Left ventricle myocardium superior (tissue), 1 donor: ENCODE measurements around the gene SPDEF. TPM values are rescaled to one million over a fixed set of nuclear protein-coding genes. Genes with fewer than 3 reads are reported as not detected.

Source experiments
- ATAC-seq: fragments of 200-7000 bp; cut with Tn5 transposase; one replicate; pipeline ENCODE4 v1.9.1; 2020; ENCODE audit warnings: mild to moderate bottlenecking, moderate library complexity
- DNase-seq: peaks from one replicate; pipeline ENCODE4 v3.0.0-alpha.2; 2020
- intact Hi-C: fragments of 100-400 bp; cut with micrococcal nuclease; formaldehyde crosslinking; loops from one replicate; pipeline ENCODE4 v1.11.0; 2022
- total RNA-seq: library from RNA; stranded (reverse); fragmentation: NEBNext Ultra II Directional; extraction: Animal tissue kit (Norgen Biotek cat#: 25700); gene quantifications from one replicate; pipeline ENCODE4 v1.2.1, GENCODE V29; 2021
- donor health status: DM: no; HTN: yes; CAD: no; lungs with severe emphysema.

The SPDEF gene
- total RNA-seq, 1 donor from 2014 or later = not detected

DNA sequence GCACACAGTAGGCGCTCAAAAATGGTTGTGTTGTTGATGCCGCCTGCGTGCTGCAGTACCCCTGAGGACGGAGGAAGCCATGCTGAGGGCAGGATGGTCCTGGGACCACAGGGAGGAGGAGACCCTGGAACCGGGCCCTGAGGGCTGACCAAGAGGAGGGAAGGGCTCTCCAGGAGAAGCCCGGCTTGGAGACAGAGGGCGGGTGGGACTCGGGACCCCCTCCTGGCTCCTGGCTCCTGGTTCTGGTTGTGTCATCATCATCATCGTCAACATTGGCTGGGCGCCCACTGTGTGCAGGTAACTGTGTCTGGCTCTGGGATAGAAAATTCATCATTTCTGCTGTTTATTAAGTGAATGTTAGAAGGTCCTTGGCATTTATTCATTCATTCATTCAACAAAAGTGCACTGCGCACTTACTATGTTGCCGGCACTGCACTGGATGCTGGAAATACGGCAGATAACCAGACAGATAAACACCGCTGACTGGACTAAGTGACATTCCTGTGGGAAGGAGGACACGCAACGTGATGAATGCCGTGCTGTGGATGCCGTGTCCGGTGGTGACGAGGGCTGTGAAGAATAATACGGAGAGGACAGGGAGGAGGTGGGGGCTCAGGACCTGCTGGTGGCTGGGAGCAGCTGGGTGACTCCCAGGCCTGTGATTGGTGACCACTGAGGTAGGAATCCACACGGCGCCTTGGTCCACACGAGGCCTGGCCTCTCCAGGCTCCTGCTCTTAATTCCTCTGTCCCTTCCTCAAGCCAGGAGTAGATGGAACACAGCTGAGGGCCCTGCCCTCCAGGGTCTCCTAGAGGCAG is 35.3 kb downstream of the SPDEF start:
- no peak for ATAC-seq
- no peak for DNase-seq
- intact Hi-C loops = no loop called here

- ATAC-seq (no peak), DNase-seq (no peak)
- intact Hi-C loops = no loop called here
These were observed 36.0 kb downstream of the SPDEF start for GRCh38 chr6:34519971-34520644.

DNA sequence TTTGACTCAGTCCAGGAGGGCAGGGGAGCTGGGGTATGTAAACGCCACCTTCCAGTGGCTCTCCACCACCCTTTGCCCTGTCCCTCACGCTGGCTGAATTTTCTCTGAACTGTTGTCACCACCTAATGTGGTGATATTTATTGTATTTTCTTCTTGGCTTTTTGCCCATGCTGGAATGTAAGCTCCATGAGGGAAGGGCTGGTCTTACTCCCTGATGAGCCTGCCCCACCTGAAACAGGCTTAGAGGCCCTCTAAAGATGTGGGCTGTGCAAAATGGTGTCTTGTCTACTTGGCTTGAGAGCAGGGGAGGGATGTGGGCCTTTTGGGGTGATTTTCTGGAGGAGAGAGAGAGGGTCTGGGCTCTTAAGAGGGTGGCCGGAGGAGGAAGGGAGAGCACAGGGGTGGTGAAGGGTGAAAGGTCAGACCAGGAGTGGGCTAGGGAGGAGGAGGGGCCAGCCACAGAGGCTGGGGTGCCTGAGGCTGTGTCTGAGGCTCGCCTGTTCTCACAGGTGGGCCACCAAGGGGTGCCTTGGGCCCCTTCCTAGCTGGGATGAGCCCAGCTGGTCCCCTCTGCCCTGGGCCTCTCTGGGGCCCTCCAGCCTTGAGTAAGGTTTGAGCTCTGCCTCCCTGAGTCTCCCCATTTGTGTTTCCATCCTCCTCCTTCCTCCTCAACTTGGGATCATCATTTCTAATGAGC is 37.3 kb downstream of the SPDEF start:
- intact Hi-C loops = no loop called here
- ATAC-seq (no peak), DNase-seq (no peak)

DNA sequence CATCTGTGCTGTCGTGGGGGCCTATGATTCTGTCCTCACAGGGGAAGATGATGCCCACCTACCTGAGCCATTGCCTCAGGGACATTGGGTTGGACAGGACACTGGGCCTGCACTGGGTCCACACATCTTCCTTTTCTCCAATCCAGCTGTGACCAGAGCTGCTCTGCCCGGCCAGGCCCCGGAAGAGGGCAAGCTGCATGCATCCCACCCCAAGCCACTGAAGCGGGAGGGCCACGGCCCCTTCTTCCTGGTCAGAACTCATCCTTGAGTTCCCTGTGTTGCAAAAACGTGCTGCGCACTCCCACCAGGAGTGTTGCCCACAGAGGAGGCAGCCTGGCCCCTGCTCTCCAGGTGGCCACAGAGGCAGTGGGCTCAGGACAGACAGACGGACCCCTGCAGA is 38.2 kb downstream of the SPDEF start:
- no peak for DNase-seq
- ATAC-seq = no peak
- intact Hi-C loops = no loop called here

DNA sequence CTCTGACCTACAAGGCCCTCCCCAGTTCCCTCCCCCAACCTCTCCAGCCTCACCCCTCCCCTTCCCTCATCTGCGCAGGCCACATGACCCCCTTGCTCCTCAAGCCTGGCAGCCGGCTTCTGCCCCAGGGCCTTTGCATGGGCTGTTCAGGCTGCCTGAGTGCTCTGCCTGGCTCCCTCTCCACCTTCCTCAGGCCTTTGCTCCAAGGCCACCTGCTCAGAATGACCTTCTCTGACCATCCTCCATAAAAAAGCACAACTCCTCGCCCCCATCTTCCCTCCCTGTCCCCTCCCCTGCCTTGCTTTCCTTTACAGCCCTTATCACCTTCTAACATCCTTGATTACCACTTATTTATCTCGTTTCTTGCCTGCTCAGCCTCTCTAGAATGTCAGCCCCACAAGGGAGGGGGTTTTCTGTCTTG is 38.7 kb downstream of the SPDEF start:
- DNase-seq (no peak), ATAC-seq (no peak)
- intact Hi-C loops = no loop called here

GRCh38 chr6:34516391-34517324 is 39.5 kb downstream of the SPDEF start:
- intact Hi-C loops = no loop called here
- no peak for DNase-seq
- no peak for ATAC-seq

GRCh38 chr6:34515473-34516387 is 40.4 kb downstream of the SPDEF start:
- DNase-seq (no peak), ATAC-seq (no peak)
- intact Hi-C loops = no loop called here

DNA sequence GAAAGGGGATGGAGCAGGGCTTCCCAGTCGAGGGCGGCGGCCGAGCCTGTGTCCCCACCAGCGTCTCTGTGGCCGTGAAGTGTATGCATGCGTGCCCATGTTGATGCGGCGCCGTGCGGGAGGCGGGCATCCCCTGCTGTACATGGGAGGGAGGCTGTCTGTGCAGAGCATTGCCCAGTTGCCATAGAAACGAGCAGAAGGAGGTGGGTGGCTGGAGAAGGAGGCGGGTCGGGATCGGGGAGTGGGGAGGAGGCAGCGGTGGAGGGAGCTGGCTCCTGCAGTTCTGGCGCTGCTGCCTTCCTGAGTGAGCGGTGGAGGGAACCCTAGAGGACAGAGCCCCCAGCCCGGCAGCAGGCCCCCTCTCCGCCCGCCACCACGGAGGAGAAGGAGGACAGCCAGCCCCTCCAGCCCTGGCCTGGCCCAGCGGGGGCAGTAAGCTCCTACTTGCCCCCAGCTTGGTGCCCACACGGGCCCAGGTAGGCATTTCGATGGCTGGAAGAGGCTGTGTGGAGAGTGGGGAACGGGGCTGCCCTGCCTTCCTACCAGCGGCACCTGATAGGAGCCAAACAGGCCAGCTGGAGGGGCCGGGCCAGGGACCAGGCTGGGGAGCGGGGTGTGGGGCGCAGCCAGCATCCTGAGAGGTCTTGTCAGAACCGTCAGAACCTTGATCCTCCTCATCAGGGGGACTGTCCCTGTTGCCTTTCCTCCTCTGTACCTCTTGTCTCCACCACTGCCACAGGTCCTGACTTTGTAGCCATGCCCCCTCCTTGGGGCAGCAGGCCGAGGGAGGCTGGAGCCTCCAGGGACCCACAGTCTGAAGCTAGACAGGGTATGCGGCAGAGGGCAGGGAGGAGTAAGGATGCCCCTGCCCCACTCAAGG is 41.3 kb downstream of the SPDEF start:
- DNase-seq (no peak), ATAC-seq (peak; percentile 25)
- intact Hi-C loops = no loop called here

- ATAC-seq = no peak
These were observed 42.0 kb downstream of the SPDEF start for GRCh38 chr6:34514112-34514511.

DNA sequence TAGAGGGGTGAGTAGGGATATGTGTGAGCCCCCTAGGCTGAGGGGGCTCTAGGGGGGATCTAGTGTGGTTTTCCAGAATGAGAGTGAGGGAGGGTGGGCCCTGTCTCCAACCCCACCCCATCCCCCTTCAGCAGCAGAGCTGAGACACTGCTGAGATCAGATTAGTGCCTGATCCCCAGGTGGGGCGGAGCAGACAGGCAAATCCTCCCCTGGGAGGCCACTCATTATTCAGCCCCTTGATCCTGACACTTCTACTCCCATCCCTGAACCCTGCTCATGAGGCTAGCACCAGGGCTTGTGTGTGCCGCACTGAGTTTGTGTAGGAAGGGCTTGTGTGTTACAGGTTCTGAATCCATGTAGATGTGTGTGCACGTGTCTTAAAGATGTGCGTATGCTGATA is 42.5 kb downstream of the SPDEF start:
- intact Hi-C loops = no loop called here
- DNase-seq = no peak

More at GRCh38 chr6:34514112-34514511, 42.0 kb downstream of the SPDEF start:
- no peak for DNase-seq
- intact Hi-C loops = no loop called here

DNA sequence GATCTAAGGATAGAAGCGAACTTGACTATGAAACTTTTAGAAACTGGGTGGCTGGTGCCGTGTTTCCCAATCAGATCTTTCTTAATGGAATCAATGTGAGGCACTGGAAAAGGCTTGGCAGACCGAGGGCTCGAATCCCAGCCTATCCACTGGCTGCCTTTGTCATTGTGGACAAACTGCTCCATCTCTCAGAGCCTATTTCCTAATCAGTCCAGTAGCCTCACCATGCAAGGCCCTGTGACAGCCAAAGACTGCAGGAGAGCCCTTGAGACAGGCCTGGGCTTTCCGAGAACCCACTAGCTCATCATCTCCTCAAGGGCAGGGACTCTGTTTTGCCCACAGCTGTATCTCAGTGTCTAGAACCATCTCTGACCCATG is 43.4 kb downstream of the SPDEF start:
- intact Hi-C loops = no loop called here
- ATAC-seq = no peak
- DNase-seq = no peak

More for the DNA sequence above, 42.5 kb downstream of the SPDEF start:
- no peak for ATAC-seq

GRCh38 chr6:34511915-34512737 is 44.0 kb downstream of the SPDEF start:
- intact Hi-C loops = no loop called here
- no peak for DNase-seq
- no peak for ATAC-seq

DNA sequence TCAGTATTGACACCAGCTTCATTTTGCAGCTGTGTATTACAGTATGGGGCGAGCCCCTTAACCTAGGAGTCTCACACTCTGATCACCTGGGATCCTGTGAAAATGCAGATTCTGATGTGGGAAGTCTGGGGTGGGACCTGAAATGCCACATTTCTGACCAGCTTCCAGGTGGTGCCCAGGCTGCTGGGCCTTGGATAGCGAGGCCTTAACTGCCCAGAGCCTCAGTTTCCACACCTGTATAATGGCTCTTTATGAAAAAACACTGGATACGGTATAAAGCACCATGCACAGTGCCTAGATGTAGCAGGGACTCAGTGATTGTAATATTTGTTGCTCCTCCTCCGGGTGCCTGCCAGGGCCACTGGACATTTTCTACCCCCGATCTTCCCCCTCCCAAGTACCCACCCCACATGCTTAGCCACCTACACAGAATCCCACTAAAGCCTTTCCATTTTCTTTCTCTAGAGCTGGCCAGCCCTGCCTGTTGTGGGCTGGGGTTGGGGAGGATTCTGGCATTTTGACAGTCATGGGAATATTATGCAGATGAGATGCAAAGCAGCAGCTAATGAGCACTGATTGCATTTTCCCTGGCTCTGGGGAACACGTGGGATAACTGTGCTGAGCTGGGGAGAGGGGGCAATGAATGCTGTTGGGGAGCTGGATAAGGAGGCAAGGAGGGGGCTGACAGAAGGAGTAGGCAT is 44.8 kb downstream of the SPDEF start:
- DNase-seq = no peak
- intact Hi-C loops = no loop called here

DNA sequence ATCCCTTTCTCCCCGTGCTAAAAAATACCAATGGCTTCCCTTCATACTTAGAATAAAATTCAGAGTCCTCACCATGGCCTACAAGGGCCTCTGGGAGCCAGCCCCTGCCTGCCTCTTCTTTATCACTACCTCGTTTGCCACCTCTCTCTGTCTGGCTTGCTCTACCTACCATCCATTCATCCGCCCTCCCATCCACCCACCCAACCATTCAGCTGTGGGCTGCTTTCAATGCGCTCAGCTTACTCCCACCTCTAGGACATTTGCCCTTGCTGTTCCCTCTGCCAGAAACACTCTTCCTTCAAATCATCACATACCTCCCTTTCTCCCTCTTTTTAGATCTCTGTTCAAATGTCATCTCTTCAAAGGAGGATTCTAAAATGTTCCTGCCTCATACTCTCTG is 45.8 kb downstream of the SPDEF start:
- intact Hi-C loops = no loop called here
- no peak for DNase-seq
- ATAC-seq = no peak

More for the DNA sequence above, 44.8 kb downstream of the SPDEF start:
- ATAC-seq = no peak

- intact Hi-C loops = no loop called here
- ATAC-seq (no peak), DNase-seq (no peak)
These were observed 46.3 kb downstream of the SPDEF start for GRCh38 chr6:34509782-34510181.

- DNase-seq (no peak), ATAC-seq (no peak)
- intact Hi-C loops = no loop called here
These were observed 47.7 kb downstream of the SPDEF start for GRCh38 chr6:34508425-34508824.
